GM10248 (cell line): ENCODE measurements around the gene CNGA2.
A peak's percentile ranks its signal among the peaks of the same experiment; 100 is the strongest.

Experiments used
- CTCF ChIA-PET: fragments of 300-600 bp; sonication (Branson Sonifier 250); formaldehyde crosslinking; extraction: SDS; loops from one replicate; lab custom pipeline; 2021; ENCODE audit warnings: antibody characterized with exemption; lab: Yijun Ruan, JAX
- POLR2A ChIA-PET: fragments of 350-650 bp; sonication (Branson Sonifier 250); formaldehyde crosslinking; extraction: SDS; loops from one replicate; lab custom pipeline; 2020; ENCODE audit warnings: antibody characterized with exemption; lab: Yijun Ruan, JAX
- DNase-seq: peaks from one replicate; pipeline ENCODE4 v3.0.0; 2012; ENCODE audit errors: extremely low spot score
- CTCF ChIP-seq: IDR thresholded peaks from 2 replicates; pipeline ENCODE4 v1.5.1; 2012; ENCODE audit warnings: mild to moderate bottlenecking, low read depth; ENCODE audit errors: extremely low read depth, missing control alignments, control extremely low read depth

Gene CNGA2

GRCh38 chrX:151710457-151710856, 24.1 kb upstream of the CNGA2 start:
- ChIA-PET CTCF (no interaction called here), POLR2A (no interaction called here)
- DNase-seq: no peak
- no peak for TF ChIP-seq CTCF

GRCh38 chrX:151711154-151711553, 23.4 kb upstream of the CNGA2 start:
- TF ChIP-seq CTCF: no peak
- ChIA-PET POLR2A (no interaction called here), CTCF (interaction anchor here (1.2 kb wide), 1 partner anchor 37 kb away, joined by 3 read pairs; no protein-coding TSS in a partner anchor)
- DNase-seq: no peak

GRCh38 chrX:151711787-151712186, 22.8 kb upstream of the CNGA2 start:
- no peak for DNase-seq
- CTCF ChIA-PET: interaction anchor here (1.2 to 1.6 kb wide), 3 partner anchors 9 to 37 kb away, joined by 3 to 4 read pairs (median 3); no protein-coding TSS in a partner anchor
- TF ChIP-seq CTCF: no peak
- POLR2A ChIA-PET: no interaction called here

- no peak for TF ChIP-seq CTCF
- POLR2A ChIA-PET: no interaction called here
- CTCF ChIA-PET: interaction anchor here (1.0 to 1.6 kb wide), 5 partner anchors 8 to 1114 kb away, joined by 3 to 4 read pairs (median 3); no protein-coding TSS in a partner anchor
- no peak for DNase-seq
Observed at GRCh38 chrX:151712253-151712652, 22.3 kb upstream of the CNGA2 start.

- CTCF ChIA-PET: interaction anchor here (1.0 to 1.2 kb wide), 3 partner anchors 18 to 919 kb away, joined by 3 read pairs; no protein-coding TSS in a partner anchor
- POLR2A ChIA-PET: no interaction called here
- DNase-seq: no peak
- TF ChIP-seq CTCF: peak; percentile 26
Observed at GRCh38 chrX:151713849-151714248, 20.7 kb upstream of the CNGA2 start.

- POLR2A ChIA-PET: no interaction called here
Observed at GRCh38 chrX:151714362-151714761, 20.2 kb upstream of the CNGA2 start.

More at GRCh38 chrX:151714362-151714761, 20.2 kb upstream of the CNGA2 start:
- DNase-seq: no peak
- CTCF ChIA-PET: interaction anchor here (1.0 to 1.2 kb wide), 3 partner anchors 18 to 918 kb away, joined by 3 read pairs; no protein-coding TSS in a partner anchor
- TF ChIP-seq CTCF: no peak
